NCI-H1417 treated with DMSO at 0.1 percent for 48 hours (cell line): ENCODE results near the gene SERINC5.
"Not testable (repeated sequence)": the region's sequence is repeated elsewhere in the genome, so short reads cannot be mapped to it uniquely, and the experiment has no call there.

ENCODE experiments used
- DNase-seq: peaks from one replicate; lab custom pipeline; 2025; lab: John Stamatoyannopoulos, UW

The SERINC5 gene

GRCh38 chr5:80255811-80256712, at the start of gene SERINC5:
SERINC5 (minus strand) TSS chr5:80256048; CDS start chr5:80255922, 126 bp downstream.
- no peak for DNase-seq

GRCh38 chr5:80302636-80303035, 46.8 kb upstream of the SERINC5 start:
- DNase-seq = no peak

GRCh38 chr5:80301342-80301741, 45.5 kb upstream of the SERINC5 start:
- DNase-seq = not testable (repeated sequence)

GRCh38 chr5:80300796-80301195, 44.9 kb upstream of the SERINC5 start:
- DNase-seq = not testable (repeated sequence)

GRCh38 chr5:80300125-80300524, 44.3 kb upstream of the SERINC5 start:
- no peak for DNase-seq

- no peak for DNase-seq
Measured at GRCh38 chr5:80299601-80300000, 43.8 kb upstream of the SERINC5 start.

GRCh38 chr5:80296121-80296520, 40.3 kb upstream of the SERINC5 start:
- DNase-seq = no peak

GRCh38 chr5:80291761-80292160, 35.9 kb upstream of the SERINC5 start:
- no peak for DNase-seq

GRCh38 chr5:80289320-80289719, 33.5 kb upstream of the SERINC5 start:
- no peak for DNase-seq

- DNase-seq = no peak
Measured at GRCh38 chr5:80288177-80288576, 32.3 kb upstream of the SERINC5 start.

GRCh38 chr5:80284720-80285119, 28.9 kb upstream of the SERINC5 start:
- no peak for DNase-seq

GRCh38 chr5:80283360-80283759, 27.5 kb upstream of the SERINC5 start:
- DNase-seq = no peak

- no peak for DNase-seq
Measured at GRCh38 chr5:80282054-80282453, 26.2 kb upstream of the SERINC5 start.

GRCh38 chr5:80277191-80277590, 21.3 kb upstream of the SERINC5 start:
- no peak for DNase-seq

- no peak for DNase-seq
Measured at GRCh38 chr5:80276186-80276585, 20.3 kb upstream of the SERINC5 start.

GRCh38 chr5:80275347-80275746, 19.5 kb upstream of the SERINC5 start:
- DNase-seq = no peak

- not testable (repeated sequence) for DNase-seq
Measured at GRCh38 chr5:80270543-80270942, 14.7 kb upstream of the SERINC5 start.

- no peak for DNase-seq
Measured at GRCh38 chr5:80269991-80270438, 14.2 kb upstream of the SERINC5 start.

- no peak for DNase-seq
Measured at GRCh38 chr5:80268916-80269315, 13.1 kb upstream of the SERINC5 start.

- DNase-seq = no peak
Measured at GRCh38 chr5:80266566-80266965, 10.7 kb upstream of the SERINC5 start.

GRCh38 chr5:80260461-80260860, 4.6 kb upstream of the SERINC5 start:
- no peak for DNase-seq

- DNase-seq = no peak
Measured at GRCh38 chr5:80259511-80260203, 3.8 kb upstream of the SERINC5 start.

GRCh38 chr5:80255431-80255810, 427 bp downstream of the SERINC5 start:
- no peak for DNase-seq
